CD4-positive, alpha-beta T cell treated with Interleukin-4 for 1 hour (primary cell): ENCODE data around the gene SLC39A10.
"Not testable (repeated sequence)": the region's sequence is repeated elsewhere in the genome, so short reads cannot be mapped to it uniquely, and the experiment has no call there.

Experiments
- DNase-seq, 2 donors: peaks; one replicate each; pipeline ENCODE4 v3.0.0-alpha.2; 2020 to 2022

SLC39A10 gene

GRCh38 chr2:195675783-195676427 is 18.9 kb downstream of the SLC39A10 start:
- DNase-seq, result no peak

- no peak for DNase-seq
Measured at GRCh38 chr2:195677290-195677689, 20.3 kb downstream of the SLC39A10 start.

GRCh38 chr2:195677884-195678283 is 20.9 kb downstream of the SLC39A10 start:
- no peak for DNase-seq

GRCh38 chr2:195682077-195682476 is 25.1 kb downstream of the SLC39A10 start:
- DNase-seq, result no peak

GRCh38 chr2:195683174-195683573 is 26.1 kb downstream of the SLC39A10 start:
- DNase-seq, result no peak

- no peak for DNase-seq
Measured at GRCh38 chr2:195686564-195686963, 29.5 kb downstream of the SLC39A10 start.

- DNase-seq, result no peak
Measured at GRCh38 chr2:195687320-195688086, 30.5 kb downstream of the SLC39A10 start.

- DNase-seq, result not testable (repeated sequence)
Measured at GRCh38 chr2:195692531-195692930, 35.5 kb downstream of the SLC39A10 start.

- no peak for DNase-seq
Measured at GRCh38 chr2:195694553-195694952, 37.5 kb downstream of the SLC39A10 start.

GRCh38 chr2:195695002-195695631 is 38.1 kb downstream of the SLC39A10 start:
- DNase-seq, result no peak

GRCh38 chr2:195696012-195696411 is 39.0 kb downstream of the SLC39A10 start:
- DNase-seq, result no peak

GRCh38 chr2:195697681-195698220 is 40.7 kb downstream of the SLC39A10 start:
- DNase-seq, result no peak

GRCh38 chr2:195700480-195700879 is 43.5 kb downstream of the SLC39A10 start:
- no peak for DNase-seq

GRCh38 chr2:195706161-195706900 is 49.3 kb downstream of the SLC39A10 start:
- DNase-seq, result no peak

- no peak for DNase-seq
Measured at GRCh38 chr2:195709901-195710806, 53.1 kb downstream of the SLC39A10 start.

- DNase-seq, result no peak
Measured at GRCh38 chr2:195711478-195711877, 54.5 kb downstream of the SLC39A10 start.

- no peak for DNase-seq
Measured at GRCh38 chr2:195716466-195716865, 59.4 kb downstream of the SLC39A10 start.

GRCh38 chr2:195721042-195721441 is 64.0 kb downstream of the SLC39A10 start:
- DNase-seq, result no peak

GRCh38 chr2:195722075-195722474 is 65.0 kb downstream of the SLC39A10 start:
- no peak for DNase-seq

GRCh38 chr2:195727106-195727505 is 70.1 kb downstream of the SLC39A10 start:
- DNase-seq, result no peak

GRCh38 chr2:195730912-195731311 is 73.9 kb downstream of the SLC39A10 start:
- no peak for DNase-seq

- no peak for DNase-seq
Measured at GRCh38 chr2:195732574-195732973, 75.5 kb downstream of the SLC39A10 start.
